GM19467 (cell line): ENCODE results near the gene RPL36.

ENCODE experiments used
- ATAC-seq: cut with Tn5 transposase; IDR thresholded peaks from one replicate; pipeline ENCODE4 v1.9.1; 2021; ENCODE audit warnings: mild to moderate bottlenecking, moderate library complexity; ENCODE audit not compliant: unreplicated experiment

RPL36 gene

GRCh38 chr19:5673752-5674151 is 16.3 kb upstream of the RPL36 start:
- no peak for ATAC-seq

DNA sequence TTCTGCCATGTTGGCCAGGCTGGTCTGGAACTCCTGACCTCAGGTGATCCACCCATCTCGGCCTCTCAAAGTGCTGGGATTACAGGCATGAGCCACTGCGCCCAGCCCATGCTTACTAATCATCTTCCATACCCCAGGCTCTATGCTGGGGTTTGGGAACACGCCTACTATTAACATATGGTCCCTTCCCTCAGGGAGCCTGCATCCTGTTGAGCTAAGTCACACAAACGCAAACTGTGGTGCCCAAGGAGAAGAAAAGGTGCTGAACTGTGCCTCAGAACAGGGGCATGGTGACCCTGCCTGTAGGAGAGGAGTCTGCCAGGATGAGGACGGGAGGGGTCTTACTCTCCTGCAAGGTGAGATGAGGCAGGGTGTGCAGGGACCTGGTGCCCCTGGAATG is 15.4 kb upstream of the RPL36 start:
- no peak for ATAC-seq

- ATAC-seq, result no peak
Observed at GRCh38 chr19:5676105-5676771, 13.9 kb upstream of the RPL36 start.

GRCh38 chr19:5676772-5677105 is 13.4 kb upstream of the RPL36 start:
- ATAC-seq, result no peak

GRCh38 chr19:5677136-5677535 is 13.0 kb upstream of the RPL36 start:
- ATAC-seq, result no peak

DNA sequence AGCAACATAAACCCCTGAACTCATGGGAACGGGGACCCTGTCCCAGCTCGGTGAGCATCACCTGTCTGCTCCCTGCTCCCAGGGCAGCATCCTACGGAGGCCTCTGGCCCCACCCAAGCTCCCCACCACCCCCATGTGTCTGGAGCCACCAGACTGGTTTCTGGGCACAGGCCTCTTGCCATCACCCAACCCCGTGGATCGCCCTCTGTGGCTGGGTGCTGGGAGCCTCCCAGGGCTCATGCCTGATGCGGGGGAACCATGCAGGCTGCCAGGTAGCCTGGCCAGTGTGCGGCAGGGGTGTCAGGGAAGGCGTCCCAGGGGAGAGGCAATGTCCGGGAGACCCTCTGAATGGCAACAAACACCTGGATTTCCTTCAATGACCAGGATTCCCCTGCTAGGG is 12.5 kb upstream of the RPL36 start:
- ATAC-seq, result no peak

DNA sequence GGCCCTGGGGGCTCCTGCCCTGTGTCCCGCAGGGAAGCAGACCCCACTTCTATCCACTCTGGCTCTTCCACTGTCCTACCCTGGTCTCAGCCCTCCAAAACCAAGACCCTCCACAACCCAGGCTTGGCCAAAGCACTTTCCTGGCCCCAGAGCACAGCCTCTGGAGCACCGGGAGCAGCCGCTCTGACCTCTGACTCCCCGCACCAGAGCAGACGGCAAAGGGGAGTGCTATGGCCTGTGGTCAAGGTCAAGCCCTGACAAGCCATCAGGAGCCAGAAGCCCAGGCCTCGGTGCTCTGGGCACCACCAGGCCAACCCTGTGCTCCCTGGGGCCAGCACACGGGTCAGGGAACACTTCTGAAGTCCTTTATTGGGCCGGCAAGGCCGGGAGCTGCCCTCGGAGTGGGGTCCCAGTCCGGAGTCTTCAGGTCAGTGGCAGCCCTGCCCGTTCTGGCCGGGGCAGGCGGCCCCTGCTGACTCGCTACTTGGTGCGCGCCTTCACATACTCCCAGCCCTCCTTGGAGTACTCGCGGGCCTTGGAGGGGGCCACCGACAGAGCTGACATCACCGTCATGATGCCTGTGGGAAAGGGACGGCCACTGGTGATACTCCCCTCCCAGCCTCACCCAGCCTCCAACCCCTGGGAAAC is 11.9 kb upstream of the RPL36 start:
- ATAC-seq, result no peak

- no peak for ATAC-seq
Observed at GRCh38 chr19:5679289-5680083, 10.6 kb upstream of the RPL36 start.

DNA sequence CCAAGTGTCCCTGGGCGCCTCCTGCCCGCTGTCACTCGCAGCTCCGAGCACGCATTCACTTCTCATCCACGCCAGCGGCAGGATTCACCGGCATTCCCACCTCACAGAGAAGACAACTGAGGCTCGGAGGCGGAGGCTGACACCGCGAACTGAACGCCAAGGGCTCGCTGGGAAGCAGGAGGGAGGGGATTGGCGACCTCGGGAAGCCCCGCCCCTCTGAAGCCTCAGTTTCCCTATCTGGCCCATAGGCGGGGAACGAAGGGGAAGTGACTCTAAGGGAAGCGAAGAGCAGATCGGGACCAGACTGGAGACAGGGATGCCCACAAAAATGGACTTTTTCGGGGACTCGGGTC is 10.0 kb upstream of the RPL36 start:
- ATAC-seq, result no peak

- peak; percentile 89 for ATAC-seq
Observed at GRCh38 chr19:5680437-5681368, 9.4 kb upstream of the RPL36 start, which contains the start of the genes HSD11B1L and MICOS13. TSS of gene HSD11B1L (plus strand) at chr19:5681027. CDS start at chr19:5684833, 3,806 bp downstream. TSS of gene MICOS13 (minus strand) at chr19:5680516. CDS start at chr19:5680486, 30 bp downstream.

DNA sequence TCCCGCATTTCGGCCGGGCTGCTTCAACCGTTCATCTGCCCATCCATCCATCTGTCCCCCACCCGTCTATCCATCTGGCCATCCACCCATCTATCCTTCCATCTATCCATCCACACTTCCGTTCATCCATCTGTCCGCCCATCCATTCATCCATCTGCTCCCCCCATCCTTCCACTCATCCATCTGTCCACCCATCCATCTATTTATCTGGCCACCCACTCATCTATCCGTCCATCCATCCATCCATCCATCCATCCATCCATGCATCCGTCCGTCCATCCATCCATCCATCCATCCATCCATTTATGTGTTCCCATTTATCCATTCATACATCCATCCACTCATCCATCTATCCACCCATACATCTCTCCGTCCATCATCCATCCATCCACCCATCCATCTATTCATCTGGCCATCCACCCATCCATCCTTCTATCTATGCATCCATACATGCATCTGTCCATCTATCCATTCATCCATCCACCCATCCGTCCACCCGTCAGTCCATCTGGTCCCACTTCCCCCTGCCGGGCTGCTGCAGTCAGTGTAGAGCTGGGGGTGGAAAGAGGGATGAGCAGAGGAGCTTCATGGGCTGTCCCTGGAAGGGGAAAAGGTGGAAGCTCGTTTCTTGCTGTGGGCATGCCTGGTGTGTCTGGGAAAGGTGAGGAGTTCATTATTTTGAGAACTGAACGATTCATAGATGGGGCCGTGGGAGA is 8.5 kb upstream of the RPL36 start:
- ATAC-seq, result no peak

- no peak for ATAC-seq
Observed at GRCh38 chr19:5682107-5682482, 8.0 kb upstream of the RPL36 start.

DNA sequence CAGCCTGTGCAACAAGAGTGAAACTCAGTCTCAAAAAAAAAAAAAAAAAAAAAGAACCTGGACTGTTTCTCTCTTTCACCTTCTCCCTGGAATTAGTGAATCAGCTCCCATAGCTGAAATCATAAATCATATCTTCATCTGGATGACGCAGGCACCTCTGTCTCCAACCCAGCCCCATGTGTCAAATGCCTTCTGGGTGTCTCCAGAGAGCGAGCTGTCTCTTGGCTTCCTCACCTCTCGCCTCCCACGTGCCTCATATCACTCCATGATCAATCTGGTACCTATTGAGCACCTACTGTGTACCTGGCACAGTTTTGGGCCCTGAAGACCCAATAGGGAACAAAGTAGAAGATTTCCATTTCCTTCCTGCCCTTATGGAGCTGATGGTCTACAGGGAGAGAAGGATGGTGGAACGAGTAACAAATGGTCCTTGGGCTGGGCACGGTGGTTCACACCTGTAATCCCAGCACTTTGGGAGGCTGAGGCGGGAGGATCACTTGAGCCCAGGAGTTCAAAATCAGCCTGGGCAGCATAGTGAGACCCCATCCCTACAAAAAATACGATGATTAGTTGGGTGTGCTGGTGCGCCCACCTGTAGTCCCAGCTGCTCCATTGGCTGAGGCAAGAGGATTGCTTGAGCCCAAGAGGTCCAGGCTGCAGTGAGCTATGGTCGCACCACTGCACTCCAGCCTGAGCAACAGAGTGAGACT is 6.8 kb upstream of the RPL36 start:
- ATAC-seq, result no peak

DNA sequence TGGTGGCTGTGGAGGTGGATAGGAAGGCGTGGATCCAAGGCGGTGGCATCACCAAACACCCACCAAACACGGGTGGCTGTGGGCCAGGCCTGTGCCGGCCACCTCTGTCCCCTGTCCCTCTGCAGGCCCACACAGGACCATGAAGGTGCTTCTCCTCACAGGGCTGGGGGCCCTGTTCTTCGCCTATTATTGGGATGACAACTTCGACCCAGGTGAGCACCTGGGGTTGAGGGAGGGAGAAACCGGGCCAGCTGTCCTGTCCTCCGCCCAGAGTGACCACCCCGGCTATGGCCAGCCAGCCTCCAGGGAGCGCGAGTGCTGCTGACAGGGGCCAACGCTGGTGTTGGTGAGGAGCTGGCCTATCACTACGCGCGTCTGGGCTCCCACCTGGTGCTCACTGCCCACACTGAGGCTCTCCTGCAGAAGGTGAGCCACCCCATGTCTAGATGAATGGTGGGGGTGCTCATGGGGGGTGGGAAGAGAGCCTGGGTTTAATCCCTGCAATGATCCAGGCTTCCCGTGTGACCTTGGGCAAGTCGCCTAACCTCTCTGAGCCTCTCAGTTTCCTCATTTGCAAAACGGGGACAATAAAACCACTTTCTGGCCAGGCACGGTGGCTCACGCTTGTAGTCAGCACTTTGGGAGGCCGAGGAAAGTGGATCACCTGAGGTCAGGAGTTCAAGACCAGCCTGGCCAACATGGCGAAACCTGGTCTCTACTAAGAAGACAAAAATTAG is 5.2 kb upstream of the RPL36 start:
- no peak for ATAC-seq

- no peak for ATAC-seq
Observed at GRCh38 chr19:5686326-5686646, 3.8 kb upstream of the RPL36 start.

GRCh38 chr19:5686647-5687359 is 3.3 kb upstream of the RPL36 start:
- peak; percentile 36 for ATAC-seq

DNA sequence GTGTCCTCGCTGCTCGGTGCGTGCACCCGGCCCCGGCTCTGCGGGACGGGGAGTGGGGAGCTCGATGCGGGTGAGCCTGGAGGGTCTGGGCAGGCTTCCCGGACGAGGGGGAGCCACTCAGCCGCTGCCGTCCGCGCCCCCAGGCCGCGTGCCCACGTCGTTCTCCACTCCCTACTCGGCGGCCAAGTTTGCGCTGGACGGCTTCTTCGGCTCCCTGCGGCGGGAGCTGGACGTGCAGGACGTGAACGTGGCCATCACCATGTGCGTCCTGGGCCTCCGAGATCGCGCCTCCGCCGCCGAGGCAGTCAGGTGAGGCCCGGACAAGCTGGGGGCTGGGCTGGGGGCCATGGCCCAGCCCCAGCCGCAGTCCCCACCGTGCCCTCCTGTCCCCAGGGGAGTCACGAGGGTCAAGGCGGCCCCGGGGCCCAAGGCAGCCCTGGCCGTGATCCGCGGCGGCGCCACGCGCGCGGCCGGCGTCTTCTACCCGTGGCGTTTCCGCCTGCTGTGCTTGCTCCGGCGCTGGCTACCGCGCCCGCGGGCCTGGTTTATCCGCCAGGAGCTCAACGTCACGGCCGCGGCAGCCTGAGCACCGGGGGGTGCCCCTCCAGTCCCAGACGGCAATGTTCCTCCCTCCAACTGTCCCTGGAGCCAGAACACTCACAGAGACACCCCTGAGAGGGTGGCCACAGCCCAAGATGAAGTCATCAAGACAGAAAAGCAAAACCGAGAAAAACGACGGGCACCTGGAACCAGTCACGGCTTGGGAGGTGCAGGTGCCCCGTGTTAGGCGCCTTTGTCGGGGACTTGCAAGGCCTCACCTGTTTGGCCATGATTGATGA is 2.5 kb upstream of the RPL36 start:
- no peak for ATAC-seq
